Right ventricle myocardium superior (tissue), 1 donor: ENCODE data around the gene PPID. TPM values are rescaled to one million over a fixed set of nuclear protein-coding genes. Genes with fewer than 3 reads are reported as not detected.
"Not testable (repeated sequence)": the region's sequence is repeated elsewhere in the genome, so short reads cannot be mapped to it uniquely, and the experiment has no call there.

Experiments
- ATAC-seq: fragments of 200-7000 bp; cut with Tn5 transposase; one replicate; pipeline ENCODE4 v1.9.1; 2020; ENCODE audit warnings: mild to moderate bottlenecking; ENCODE audit not compliant: poor library complexity
- DNase-seq: peaks from one replicate; pipeline ENCODE4 v3.0.0-alpha.2; 2020
- intact Hi-C: fragments of 100-400 bp; cut with DNase I; formaldehyde crosslinking; loops from one replicate; pipeline ENCODE4 v1.11.2; 2022
- total RNA-seq: library from RNA; stranded (reverse); fragmentation: NEBNext Ultra II Directional; extraction: Animal tissue kit (Norgen Biotek cat#: 25700); gene quantifications from one replicate; pipeline ENCODE4 v1.2.1, GENCODE V29; 2021
- donor health status: DM: no; HTN: yes; CAD: no; lungs with severe emphysema.

Gene PPID
- total RNA-seq, 1 donor from 2014 or later = 36.3 TPM

DNA sequence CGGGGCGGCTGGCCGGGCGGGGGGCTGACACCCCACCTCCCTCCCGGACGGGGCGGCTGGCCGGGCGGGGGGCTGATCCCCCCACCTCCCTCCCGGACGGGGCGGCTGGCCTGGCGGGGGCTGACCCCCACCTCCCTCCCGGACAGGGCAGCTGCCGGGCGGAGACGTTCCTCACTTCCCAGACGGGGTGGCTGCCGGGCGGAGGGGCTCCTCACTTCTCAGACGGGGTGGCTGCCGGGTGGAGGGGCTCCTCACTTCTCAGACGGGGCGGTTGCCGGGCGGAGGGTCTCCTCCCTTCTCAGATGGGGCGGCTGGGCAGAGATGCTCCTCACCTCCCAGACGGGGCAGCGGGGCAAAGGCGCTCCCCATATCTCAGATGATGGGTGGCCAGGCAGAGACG, 23.3 kb upstream of the PPID start:
- ATAC-seq, DNase-seq, intact Hi-C loops: not testable (repeated sequence)

GRCh38 chr4:158741326-158742021, 18.3 kb upstream of the PPID start:
- intact Hi-C loops = no loop called here
- DNase-seq = no peak

DNA sequence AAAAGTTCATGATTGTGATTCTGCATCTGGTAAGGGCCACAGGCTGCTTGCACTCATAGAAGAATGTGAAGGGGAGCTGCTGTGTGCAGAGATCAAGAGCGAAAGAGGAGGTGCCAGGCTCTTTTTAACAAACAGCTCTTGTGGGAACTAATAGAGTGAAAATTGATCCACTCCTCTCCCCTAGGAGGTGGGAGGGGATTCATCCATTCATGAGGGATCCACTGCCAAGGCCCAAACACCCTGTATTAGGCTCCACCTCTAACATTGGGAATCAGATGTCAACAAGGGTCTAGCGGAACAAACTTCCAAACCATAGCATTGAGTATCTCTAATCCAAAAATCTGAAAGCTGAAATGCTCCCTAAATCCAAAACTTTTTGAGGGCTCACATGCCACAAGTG, 16.4 kb upstream of the PPID start:
- DNase-seq (no peak), ATAC-seq (no peak)
- intact Hi-C loops = no loop called here

More at GRCh38 chr4:158741326-158742021, 18.3 kb upstream of the PPID start:
- no peak for ATAC-seq

- DNase-seq (no peak), ATAC-seq (no peak)
- intact Hi-C loops = no loop called here
Measured at GRCh38 chr4:158738866-158739265, 15.7 kb upstream of the PPID start.

- DNase-seq = peak; percentile 67
- intact Hi-C loops = loop anchor here (5.0 to 10.0 kb wide), 4 partner anchors 37 to 475 kb away; partner anchors contain the start of gene FNIP2
- peak; percentile 98 for ATAC-seq
Measured at GRCh38 chr4:158729716-158730559, 6.7 kb upstream of the PPID start.

DNA sequence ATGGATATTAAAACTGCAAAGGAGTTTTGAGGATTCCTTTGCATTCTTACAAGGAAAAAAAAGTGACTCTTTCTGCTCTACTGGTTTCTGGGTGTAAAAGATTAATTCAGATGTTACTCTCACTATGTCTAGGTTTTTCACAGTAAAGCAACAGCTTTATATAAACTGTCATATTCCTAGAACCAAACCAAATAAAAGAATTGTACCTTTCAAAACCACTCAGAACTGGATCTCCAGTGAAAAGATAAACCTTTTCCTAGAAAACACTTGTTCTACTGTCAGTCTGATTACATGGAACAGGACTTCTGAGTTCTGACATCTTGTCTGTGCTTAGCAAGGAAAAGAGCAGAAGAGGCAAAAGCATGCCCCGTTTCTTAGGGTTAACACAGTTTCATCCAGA, 5.0 kb upstream of the PPID start:
- intact Hi-C loops = loop anchor here (5.0 to 10.0 kb wide), 4 partner anchors 39 to 477 kb away; partner anchors contain the start of gene FNIP2
- DNase-seq (no peak), ATAC-seq (no peak)

DNA sequence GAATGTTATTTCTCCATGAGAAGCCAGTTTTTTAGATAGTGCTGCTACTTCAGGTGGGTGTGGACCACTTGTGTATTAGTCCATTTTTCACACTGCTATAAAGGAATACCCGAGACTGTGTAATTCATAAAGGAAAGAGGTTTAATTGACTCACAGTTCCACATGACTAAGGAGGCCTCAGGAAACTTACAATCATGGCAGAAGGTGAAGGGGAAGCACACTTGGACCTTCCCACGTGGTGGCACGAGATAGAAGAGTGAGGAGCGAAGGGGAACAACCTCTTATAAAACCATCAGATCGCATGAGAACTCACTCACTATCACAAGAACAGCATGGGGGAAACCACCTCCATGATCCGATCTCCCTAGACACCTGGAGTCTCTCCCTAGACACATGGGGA, 3.4 kb upstream of the PPID start:
- intact Hi-C loops = loop anchor here (5.0 to 10.0 kb wide), 4 partner anchors 41 to 478 kb away; partner anchors contain the start of gene FNIP2
- ATAC-seq (no peak), DNase-seq (no peak)

- no peak for ATAC-seq
- no peak for DNase-seq
- intact Hi-C loops = loop anchor here (5.0 to 10.0 kb wide), 4 partner anchors 43 to 480 kb away; partner anchors contain the start of gene FNIP2
Measured at GRCh38 chr4:158724637-158725036, 1.4 kb upstream of the PPID start.

GRCh38 chr4:158722291-158722916, 792 bp downstream of the PPID start:
- intact Hi-C loops = loop anchor here (10.0 kb wide), 2 partner anchors 452 to 482 kb away; no protein-coding TSS in a partner anchor
- DNase-seq (no peak), ATAC-seq (peak; percentile 50)

DNA sequence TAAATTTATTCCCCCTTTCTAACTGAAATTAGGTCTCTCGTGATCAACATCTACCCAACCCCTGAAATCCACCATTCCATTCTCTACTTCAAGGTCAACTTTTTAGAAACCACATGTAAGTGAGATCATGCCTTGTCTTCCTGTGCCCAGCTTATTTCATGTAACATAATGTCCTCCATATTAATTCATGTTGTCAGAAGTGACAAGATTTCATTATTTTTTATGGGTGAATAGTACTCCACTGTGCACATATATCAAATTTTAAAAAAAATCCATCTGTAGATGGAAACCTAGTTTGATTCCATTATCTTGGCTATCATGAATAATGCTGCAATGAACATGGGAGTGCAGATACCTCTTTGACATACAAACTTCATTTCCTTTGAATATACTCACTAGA, 1.5 kb downstream of the PPID start:
- ATAC-seq (no peak), DNase-seq (no peak)

DNA sequence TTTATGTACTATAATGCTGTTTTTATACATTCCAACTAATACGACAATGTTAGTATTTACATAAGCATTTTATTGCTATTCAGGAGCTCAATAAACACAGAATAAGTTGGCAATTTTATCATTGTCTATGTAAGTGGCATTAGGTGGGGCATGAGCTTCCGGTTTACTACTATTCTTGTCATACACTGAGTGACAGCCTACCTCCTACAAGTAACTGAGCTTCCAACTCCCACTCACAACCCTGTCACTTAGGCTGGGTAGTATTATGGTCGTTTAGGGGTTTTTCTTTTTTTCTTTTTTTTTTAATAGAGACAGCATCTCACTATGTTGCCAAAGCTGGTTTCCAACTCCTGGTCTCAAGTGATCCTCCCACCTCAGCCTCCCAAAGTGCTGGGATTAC, 7.4 kb downstream of the PPID start:
- intact Hi-C loops = no loop called here
- DNase-seq (no peak), ATAC-seq (no peak)

More for the DNA sequence above, 1.5 kb downstream of the PPID start:
- intact Hi-C loops = loop anchor here (10.0 kb wide), 2 partner anchors 453 to 483 kb away; no protein-coding TSS in a partner anchor

DNA sequence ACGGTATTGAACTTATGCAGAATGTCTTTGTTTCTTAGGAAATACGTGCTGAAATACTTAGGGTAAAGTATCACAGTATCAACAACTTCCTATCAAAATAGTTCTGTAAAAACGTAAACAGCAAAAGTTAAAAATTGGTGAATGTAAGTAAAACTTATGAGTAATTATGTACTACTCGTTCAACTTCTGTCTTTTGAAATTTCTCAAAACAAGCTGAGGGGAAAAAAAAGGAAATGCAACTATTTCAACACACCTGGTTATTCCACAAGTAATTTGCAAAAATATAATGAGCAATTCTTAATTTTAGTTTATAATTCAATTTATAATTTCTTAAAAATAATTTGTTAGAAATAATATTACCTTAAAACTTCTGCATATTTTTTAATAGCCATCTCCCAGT, 8.3 kb downstream of the PPID start:
- DNase-seq (no peak), ATAC-seq (no peak)
- intact Hi-C loops = no loop called here

DNA sequence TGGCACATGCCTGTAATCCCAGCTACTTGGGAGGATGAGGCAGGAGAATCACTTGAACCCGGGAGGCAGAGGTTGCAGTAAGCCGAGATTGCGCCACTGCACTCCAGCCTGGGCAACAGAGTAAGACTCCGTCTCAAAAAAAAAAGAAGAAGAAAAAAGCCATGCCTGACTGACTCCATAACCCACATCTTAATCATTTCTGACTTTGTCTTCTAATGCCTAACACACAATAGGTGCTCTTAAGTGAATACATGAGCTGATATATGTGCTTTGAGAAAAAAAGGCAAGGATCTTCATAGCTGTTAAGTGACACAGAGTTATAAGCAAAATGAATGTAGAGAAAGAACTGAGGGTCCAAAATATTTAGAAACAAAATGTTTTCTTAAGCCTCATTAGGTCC, 10.6 kb downstream of the PPID start:
- intact Hi-C loops, ATAC-seq, DNase-seq: not testable (repeated sequence)

- DNase-seq = no peak
- ATAC-seq = no peak
- intact Hi-C loops = no loop called here
Measured at GRCh38 chr4:158710814-158711213, 12.4 kb downstream of the PPID start.

DNA sequence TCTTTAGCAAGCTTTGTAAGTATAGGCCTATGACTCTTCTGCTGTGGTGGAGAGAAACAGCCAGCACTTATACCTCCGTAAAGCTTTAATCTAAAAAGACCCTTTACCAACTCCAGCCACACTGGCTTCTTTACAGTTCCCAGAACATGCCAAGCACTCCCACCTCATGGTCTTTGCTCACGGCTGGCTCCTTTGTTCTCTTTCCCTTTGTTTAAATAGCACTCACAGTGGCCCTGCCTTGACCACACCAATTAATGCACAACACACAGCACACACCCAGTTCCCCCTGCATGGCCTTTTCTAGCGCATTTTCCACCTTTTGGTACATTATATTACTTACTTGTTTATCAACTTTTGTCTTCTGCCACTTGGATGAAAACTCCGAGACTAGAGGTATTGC, 18.9 kb downstream of the PPID start:
- no peak for DNase-seq
- intact Hi-C loops = no loop called here
- ATAC-seq = no peak

GRCh38 chr4:158688813-158689212, 34.4 kb downstream of the PPID start:
- ATAC-seq (no peak), DNase-seq (no peak)

GRCh38 chr4:158682066-158682465, 41.1 kb downstream of the PPID start:
- no peak for ATAC-seq
- DNase-seq = no peak
- intact Hi-C loops = no loop called here

More at GRCh38 chr4:158688813-158689212, 34.4 kb downstream of the PPID start:
- intact Hi-C loops = no loop called here

DNA sequence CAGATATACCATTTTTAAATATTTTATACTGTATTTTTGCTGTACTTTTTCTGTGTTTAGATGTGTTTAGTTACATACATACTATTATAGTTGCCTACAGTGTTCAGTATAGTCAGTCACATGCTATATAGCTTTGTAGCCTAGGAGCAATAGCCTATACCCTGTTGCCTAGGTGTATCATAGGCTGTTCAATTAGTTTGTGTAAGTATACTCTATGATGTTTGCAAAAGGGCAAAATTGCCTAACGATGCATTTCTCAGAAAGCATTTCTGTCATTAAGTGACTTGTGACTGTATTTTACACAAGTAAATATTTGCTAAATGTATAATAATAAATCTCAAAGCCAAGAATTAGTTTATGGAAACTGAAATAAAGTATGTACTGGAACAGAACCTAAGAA, 41.6 kb downstream of the PPID start:
- DNase-seq (no peak), ATAC-seq (no peak)
- intact Hi-C loops = no loop called here

DNA sequence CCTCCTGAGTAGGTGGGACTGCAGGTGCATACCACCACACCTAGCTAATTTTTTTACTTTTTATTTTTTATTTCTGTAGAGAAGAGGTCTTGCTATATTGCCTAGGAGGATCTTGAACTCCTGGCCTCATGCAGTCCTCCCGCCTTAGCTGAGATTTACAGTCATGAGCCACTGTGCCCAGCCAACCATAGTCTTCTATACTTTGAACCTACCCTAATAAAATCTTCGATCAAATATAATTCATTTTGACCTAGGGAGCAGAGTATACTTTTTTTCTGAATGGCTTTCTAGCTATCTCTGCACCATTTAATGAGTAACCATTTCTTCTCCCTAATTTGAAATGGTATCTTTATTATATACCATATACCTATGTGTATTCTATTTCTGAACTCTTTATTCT, 44.4 kb downstream of the PPID start:
- ATAC-seq (no peak), DNase-seq (no peak)
- intact Hi-C loops = no loop called here
